Activated CD4-positive, alpha-beta T cell treated with anti-CD3 and anti-CD28 coated beads, Interleukin-2, amount 50 U/mL, for 48 hours (primary cell): ENCODE results near the gene RAB15.
"Not testable (repeated sequence)": the region's sequence is repeated elsewhere in the genome, so short reads cannot be mapped to it uniquely, and the experiment has no call there.

Source experiments
- DNase-seq, 2 experiments: peaks; one replicate each; pipeline ENCODE4 v3.0.0-alpha.2; 2020

The RAB15 gene

DNA sequence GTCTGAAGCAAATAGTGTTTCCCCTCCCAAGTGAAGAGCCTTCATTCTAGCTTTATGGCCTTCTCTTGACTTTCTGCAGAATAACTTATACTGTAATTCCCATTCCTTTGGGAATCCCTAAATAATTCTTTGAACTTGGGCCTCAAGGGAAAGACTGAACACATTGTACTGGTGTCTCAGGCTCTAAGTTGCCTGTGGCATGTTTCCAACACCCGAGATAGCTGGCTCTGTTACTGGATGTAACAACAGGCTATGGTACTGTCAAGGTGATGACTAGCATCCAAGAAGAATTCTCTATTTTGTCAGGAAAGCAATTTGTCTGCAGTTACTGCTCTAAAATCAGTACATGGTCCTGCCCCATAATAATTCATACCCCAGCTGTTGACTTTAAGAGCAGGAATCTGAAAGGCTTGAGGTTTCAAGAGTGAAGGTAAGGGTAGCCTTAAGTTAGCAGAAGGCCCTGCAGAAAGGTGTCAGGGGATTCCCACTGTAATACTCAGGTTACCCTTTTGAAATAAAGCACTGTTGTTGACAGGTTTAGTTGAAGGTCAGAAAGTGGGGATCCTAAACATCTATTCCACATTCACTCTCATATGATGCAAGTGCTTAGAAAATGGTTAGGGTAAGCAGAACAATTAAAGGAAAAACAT lies 34.8 kb downstream of the RAB15 start:
- no peak for DNase-seq

DNA sequence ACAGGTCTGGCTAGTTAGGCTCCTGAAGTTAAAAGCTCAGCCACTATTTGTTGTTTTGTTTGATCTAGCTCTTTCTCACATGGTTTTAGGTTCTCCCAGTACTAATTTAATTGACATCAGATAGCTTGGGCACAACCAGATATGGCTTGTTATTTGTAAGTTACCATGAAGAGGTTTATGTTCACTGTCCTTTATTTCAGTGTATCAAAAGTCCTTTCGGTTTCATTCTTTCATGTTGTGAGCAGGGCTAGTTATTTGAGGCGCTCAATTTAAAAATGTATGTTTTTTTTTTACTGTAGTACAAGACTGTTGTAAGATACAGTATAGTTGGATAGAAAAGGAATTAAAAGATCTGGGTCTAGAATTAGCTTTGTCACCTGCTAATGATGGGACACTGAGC lies 36.6 kb downstream of the RAB15 start:
- DNase-seq = no peak

DNA sequence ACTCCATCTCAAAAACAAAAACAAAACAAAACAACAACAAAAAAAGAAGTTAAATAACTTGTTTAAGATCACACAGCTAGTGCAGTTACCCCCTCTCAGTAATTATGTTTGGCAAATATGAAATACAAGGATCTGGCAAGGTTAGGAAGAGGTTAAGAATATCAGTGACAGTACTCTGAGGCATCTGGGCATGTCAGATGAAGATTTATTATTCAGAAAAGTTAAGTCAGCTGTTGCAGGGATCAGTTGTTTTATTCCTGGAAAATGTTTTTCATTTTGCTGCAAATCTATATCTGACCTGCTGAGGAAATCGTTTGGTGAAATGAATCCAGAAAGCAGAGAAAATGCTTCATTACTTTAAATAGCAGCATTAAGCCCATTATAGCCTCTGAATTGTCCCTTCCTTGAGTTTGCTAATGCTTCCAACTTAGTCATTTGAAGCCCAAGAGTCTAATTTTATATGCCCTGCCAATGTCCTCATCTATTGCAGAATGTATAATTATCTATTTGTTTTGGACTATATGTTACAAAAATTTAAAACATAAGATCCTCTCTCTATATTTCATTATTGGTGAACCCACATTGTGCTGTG lies 37.7 kb downstream of the RAB15 start:
- no peak for DNase-seq

DNA sequence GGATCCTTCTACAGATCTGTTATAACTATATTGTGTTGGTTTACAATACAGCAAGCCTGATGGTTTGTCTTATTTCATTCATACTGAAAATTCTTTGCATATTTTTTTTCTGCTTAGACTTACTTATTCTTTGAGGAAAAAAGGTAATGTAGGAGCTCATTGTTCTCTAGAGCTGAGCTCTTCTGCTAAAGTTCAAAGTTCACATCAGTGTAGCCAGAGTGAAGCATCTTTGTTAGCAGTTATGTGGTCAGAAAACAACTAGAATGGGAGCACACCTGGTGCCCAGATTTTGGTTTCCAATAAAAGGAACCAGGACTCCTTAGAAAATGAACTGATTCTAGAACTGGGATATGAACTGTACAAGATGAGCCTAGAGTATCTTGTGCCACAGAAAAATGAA lies 39.9 kb downstream of the RAB15 start:
- DNase-seq = no peak

DNA sequence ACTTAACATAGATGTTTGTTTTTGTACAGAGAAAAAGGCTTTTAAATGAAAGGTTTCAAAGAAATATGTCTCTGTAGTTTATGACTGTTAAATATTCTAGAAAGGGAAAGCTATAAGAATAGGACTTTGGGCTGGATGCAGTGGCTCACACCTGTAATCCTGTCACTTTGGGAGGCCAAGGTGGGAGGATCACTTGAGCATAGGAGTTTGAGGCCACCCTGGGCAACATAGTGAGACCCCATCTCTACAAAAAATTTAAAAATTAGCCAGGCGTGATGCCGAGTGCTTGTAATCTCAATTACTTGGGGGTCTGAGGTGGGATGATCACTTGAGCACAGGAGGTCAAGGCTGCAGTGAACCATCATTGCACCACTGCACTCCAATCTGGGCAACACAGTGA lies 41.0 kb downstream of the RAB15 start:
- no peak for DNase-seq

DNA sequence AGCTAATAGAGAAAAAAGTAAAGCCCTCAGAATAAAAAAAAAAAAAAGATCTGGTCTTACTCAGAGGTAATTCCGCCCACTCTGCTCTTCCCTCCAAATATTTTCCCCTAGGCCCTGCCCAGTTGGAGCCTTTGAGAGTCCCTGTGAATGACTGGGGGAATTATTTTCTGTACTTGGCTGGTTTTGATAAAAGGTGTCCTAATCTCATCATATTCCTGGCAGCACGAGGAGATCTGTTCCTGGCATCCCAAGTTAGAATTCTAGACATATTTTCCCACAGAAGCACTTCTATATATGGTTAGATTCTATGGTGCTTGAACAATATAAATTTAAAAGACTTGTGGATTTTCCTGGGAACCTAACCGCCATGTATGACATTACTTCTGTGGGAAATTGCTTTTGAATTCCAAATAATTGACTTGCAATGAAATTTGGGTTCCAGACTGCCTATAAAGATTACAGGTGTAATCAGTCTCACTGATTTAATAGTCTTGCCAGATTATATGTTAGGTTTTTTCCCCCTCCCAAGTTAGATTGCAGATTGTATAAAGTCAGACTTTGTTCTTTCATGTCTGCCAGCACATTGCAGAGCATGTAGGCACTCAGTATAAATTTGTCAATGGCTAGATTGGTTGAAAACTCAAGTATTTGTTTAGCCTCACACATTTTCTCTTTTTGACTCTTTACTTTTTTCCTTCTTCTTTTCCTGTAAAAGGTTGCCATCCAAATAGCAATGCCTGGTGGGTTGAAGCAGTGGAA lies 41.9 kb downstream of the RAB15 start:
- DNase-seq = no peak

DNA sequence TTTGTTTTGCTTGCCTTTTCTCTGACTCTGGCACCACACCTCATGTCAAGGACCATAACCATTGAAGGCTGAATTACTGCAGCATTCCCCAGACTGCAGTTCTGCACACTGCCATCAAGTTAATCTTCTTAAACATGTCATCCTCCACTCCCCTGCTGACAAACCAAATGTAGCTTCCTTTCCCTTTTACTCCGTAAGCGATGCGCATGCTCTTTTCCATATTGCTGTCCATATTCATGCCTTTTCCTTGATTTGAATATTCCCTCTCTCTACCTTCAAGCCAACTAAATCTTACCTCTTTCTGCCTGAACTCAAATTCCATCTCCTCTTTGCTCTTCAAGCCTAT lies 43.1 kb downstream of the RAB15 start:
- no peak for DNase-seq

DNA sequence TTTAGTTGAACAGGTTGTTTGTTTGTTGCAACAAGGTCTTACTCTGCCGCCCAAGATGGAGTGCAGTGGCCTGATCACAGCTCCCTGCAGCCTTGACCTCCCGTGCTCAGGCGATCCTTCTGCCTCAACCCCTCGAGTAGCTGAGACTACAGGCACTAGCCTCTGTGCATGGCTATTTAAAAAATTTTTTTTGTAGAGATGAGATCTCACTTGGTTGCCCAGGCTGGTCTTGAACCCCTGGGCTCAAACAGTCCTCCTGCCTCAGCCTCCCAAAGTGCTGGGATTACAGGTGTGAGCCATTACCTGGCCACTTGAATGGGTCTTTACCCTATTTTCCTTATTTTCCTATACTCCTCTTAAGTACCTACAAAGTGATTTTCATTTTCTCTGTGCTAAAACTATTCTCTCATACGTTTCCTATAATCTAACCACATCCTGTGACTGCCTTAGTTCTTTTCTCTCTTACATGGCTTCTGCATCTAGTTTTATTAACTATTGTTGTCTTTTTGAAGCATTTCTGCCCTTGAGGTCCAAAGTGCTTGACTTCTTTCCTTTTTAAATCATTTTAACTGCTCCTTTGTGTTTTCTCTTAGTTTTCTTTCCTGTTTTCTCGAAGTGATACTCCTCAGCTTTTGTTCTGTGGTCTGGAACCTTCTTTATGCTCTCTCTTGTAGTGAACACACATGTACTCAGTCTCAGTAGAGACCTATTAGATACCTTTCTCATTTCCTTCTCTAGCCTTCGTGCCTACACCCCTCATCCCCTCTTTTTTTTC lies 43.7 kb downstream of the RAB15 start:
- no peak for DNase-seq

DNA sequence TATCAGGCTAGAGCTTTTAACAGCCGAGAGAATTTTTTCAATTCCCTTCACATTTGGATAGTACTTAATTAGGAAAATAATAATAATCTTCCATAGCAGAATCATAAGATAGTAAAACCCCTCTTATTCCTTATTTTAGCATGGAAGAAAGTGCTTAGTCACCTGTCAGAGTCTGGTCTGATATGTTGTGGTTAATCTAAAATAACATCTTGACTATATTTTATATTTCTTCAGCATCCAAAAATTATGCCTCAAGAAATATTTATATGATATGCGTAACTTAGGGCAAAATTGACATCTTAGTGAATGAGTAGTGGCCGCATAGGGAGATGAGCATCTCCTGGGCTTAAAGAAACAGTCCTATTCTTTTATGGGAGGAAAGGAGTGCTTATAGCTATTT lies 45.1 kb downstream of the RAB15 start:
- DNase-seq = no peak

DNA sequence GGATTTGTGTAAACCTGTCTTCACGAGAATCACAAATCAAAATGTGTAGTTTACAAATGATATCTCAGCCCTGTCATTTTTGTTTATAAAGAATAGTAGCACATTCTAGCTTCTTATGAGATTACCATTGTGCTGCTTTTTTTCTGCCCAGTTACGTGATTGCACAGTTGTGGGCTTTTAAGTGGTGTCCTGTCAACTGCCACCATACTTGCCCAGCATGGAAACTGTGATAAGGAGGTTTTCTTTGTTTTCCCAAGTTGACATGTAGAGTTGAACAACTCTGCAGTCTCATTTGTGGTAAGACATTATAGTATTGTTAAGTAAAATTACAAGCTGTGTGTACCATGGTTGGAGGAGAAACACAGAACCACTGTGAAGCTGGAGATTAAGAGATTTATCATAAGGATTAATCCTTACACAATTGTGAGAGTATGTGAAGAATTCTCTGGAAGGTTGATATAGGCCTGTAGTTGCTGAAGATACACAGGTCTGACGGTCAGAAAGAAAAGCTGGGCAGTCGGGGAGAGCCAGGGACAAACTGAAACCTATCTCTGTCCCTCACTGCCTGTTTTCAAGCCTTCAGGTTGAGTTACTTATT lies 45.6 kb downstream of the RAB15 start:
- no peak for DNase-seq

DNA sequence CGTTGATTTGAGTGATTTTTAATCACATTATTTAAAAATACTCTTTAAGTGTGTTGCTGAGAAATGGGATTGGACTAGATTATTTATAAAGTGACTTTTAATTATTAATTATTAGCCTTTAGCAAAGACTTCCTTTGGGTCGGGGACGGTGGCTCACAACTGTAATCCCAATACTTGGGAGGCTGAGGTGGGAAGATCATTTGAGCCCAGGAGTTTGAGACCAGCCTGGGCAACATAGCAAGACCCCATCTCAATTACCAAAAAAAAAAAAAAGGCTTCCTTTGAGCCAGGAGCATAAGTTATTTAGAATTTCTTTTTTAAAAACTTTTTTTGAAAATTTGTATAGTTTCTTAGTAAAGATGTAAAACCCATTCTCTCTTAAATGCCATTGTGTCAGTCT lies 49.1 kb downstream of the RAB15 start:
- no peak for DNase-seq

DNA sequence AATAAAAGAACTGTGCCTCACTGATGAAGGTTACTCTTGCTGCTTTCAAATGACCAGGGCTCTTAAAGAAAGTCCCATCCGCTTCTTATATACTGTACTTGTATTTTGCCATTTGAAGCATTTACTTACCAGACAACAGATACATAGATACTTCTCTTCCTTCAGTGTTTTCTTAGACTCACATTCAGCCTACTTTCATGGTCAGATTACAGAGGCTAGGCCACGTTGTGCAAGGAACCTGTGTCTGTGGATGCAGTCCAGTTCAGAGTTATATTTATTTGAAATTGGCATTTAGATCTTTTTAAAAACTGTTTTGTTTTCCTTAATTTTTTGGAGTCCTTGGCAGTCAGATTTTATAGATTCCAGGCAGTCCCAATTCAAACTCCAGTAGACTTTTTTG lies 51.7 kb downstream of the RAB15 start:
- DNase-seq = no peak

DNA sequence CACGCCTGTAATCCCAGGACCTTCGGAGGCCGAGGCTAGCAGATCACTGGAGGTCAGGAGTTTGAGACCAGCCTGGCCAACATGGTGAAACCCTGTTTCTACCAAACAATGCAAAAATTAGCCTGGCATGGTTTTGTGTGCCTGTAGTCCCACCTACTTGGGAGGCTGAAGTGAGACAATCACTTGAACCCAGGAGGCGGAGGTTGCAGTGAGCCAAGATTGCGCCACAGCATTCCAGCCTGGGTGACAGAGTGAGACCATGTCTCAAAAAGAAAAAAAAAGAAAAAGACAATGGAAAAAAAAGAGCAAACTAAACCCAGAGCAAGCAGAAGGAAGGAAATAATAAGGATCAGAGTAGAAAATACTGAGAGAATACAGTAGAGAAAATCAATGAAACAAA lies 52.5 kb downstream of the RAB15 start:
- DNase-seq = no peak

DNA sequence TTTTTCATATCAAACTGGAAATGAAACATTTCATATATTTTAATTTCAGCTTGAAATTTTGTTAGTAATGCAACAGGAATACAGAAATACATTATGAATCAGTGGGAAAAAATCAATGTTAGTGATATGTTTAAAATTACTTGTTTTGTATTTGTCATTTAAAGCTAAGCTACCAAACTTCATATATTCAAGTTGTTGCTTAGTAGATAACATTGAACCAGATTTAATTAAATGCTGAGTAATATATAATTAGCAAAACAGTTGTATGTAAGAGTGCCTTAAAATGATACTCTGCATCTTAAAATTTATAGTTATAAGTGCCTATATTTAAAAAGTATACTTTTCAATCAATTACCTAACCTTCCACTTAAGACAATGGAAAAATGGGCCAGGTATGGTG lies 52.9 kb downstream of the RAB15 start:
- no peak for DNase-seq

DNA sequence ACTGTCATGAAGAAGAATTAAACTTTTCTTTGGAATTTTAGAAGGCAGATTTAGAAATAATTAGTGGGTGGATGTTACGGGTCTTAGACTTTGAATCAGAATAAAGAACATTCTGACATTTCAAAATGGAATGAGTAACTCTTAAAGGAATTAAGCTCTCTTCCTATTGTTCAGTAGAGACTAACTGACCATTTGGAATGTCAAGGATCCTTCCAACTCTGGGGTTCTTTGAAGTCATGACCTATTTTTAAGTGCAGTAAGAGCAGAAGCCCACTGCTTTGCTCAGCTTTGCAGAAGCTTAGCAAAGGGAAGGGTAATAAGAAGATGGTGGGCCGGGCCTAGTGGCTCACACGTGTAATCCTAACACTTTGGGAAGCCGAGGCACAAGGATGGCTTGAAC lies 53.9 kb downstream of the RAB15 start:
- no peak for DNase-seq

DNA sequence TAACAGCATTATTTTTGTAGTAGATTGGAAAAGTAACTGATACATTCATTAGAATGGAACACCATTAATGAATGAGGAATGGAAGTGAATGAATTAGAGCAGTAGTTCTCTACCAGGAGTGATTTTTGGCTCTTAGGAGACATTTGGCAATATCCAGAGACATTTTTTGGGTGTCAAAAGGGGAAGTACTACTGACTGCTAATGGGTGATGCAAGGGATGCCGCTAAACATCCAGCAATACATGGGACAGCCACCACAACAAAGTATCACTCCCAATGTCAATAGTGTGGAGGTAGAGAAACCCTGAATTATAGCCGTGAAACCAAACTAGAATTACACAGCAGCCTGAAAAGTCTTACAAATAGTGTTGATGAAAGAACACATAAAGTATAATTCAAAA lies 56.3 kb downstream of the RAB15 start:
- DNase-seq = no peak

DNA sequence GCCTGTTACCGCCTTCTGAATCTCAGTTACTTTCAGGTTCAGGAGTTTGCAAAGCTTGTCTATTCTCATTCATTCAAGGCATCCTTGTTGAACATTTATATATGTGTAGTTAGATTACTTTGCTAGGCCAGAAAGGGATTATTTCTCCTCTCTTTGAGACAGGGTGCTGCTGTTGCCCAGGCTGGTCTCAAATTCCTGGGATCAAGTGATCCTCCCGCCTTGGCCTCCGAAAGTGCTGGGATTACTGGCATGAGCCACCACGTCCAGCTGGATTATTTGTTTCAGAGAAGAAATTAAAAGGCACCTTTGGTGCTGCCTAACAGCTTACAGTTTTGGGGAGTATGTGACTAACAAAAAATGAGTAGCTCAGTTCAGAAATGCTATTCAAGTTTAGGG lies 57.1 kb downstream of the RAB15 start:
- no peak for DNase-seq

DNA sequence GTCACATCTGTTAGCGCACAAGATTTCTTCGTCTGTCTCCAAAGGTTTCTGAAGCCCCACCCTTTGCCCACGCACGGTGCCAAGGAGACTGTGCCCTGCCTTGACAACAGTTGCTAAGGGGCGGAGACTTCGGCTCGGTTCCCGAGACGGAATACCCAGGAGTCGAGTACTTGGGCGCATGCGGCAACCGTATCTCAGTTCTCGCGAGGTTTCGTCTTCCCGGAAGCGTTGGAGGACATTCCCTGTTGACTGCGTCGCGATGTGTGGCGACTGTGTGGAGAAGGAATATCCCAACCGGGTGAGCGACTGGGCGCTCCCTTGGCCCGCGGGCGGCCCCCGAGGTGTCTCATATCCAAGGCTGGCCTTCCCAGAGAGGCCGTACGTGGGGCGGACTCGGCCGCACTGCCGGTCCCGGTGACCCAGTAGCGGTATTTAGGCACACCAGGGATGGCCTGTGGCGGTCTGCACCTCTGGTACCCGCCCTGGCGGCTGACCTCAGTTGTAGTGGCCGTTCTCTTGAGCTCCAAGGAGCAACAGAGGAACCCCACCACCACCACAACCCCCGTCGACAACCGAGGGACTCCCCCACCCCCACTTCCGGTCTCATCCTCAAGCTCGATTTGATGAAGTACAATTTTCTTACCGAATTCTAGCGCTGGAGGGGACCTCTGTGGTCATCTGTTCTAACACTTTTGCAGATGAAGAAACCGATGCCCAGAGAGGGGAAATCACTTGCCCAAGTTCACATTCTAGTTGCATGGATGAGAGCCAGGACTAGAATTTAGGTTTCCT lies 57.7 kb downstream of the RAB15 start, which contains the start of gene CHURC1:
Gene CHURC1, plus strand, starts transcription at position 219 of the 792 bp plus-strand sequence. Its CDS starts 41 bp downstream, at position 260.
- DNase-seq = peak; percentile 99

DNA sequence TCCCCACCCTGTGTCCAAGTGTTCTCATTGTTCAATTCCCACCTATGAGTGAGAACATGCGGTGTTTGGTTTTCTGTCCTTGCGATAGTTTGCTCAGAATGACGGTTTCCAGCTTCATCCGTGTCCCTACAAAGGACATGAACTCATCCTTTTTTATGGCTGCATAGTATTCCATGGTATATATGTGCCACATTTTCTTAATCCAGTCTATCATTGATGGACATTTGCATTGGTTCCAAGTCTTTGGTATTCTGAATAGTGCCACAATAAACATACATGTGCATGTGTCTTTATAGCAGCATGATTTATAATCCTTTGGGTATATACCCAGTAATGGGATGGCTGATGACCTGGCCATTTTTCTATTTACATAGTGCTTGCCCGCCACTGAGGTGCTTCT lies 58.7 kb downstream of the RAB15 start:
- not testable (repeated sequence) for DNase-seq

DNA sequence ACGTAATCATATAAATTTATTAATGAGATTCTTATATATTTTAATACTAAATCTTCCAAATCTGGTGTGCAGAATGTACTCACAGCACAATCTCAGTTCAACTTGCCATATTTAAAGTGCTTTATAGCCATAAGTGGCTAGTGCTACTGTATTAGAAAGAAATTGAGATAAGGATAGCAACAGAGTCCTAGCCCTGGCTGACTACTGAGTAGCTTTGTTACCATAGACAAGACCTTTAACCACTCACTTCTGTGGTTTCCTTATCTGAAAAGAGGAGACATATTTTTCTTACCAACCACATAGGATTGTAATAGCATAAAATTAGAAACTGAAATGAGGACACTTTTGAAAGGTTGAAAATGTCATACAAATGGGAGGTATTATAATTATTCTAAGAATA lies 59.9 kb downstream of the RAB15 start:
- no peak for DNase-seq

DNA sequence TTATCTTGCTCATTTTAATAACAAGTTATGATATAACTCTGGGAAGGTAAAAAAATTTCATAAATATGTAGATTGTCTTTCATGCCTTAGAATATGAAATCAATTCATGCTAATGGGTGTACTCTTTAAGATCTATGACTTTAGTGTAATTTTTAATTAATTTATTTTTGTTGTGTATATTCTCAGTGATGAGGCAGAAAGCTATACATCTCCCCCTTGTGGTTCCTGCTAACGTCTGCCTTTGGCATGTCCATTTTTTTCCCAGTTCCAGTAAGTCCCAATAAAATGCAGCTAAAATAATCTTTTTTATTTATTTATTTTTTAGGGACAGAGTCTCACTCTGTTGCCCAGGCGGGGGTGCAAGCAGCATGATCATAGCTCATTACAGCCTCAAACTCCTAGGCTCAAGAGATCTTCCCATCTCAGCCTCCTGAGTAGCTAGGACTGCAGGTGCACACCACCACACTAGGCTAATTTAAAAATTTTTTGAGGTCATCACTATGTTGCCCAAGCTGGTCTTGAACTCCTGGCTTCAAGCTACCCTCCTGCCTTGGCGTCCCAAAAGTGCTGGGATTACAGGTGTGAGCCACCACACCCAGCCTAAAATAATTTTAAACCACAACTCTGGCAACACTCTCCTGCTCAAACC lies 61.2 kb downstream of the RAB15 start:
- no peak for DNase-seq

DNA sequence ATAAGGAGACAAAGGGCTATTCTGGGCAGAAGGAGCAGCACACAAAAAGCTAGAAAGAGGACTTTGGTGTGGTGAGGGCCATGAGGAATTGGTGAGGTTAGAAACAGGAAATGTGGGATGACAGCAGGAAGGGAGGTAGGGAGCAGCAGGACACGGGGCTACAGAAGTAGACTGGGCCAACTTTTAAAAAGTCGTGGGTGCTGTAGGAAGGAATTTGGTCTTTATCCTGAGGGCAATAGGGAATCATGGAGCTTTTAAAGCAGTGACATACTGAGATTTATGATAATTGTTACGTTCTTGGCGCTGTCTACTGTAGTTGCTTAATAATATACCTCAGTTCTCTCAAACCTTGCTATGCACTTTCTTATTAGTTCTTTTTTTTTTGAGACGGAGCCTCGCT lies 66.1 kb downstream of the RAB15 start:
- no peak for DNase-seq
